ENCODE measurements around the gene KIF1A.

- TF ChIP-seq CTCF (IDR thresholded peaks at IDR 0.05) (no peak), POLR2A (IDR thresholded peaks at IDR 0.05) (no peak), POLR2AphosphoS5 (IDR thresholded peaks at IDR 0.05) (no peak)
Observed at GRCh38 chr2:240733803-240734495, 86.1 kb downstream of the KIF1A start.
